Liver (tissue), 9 donors: ENCODE measurements around the gene ARMH3. TPM values are rescaled to one million over a fixed set of nuclear protein-coding genes. Genes with fewer than 3 reads are reported as not detected.

Source experiments
- DNase-seq: peaks from one replicate; pipeline ENCODE4 v3.0.0-alpha.2; 2017; ENCODE audit warnings: low spot score
- H3K27ac ChIP-seq, 2 donors: one replicate each; pipeline ENCODE4 v1.7.0; 2013; ENCODE audit warnings: inconsistent platforms in 2 of 2, low read length in 2 of 2, control low read depth in 1 of 2, low read depth in 1 of 2, mild to moderate bottlenecking in 1 of 2
- H3K27me3 ChIP-seq, 4 donors: one replicate each; pipeline versions ENCODE4 v1.6.1 to v1.7.0; 2013; ENCODE audit warnings: low read length in 3 of 4, inconsistent platforms in 1 of 4, mild to moderate bottlenecking in 1 of 4, moderate library complexity in 1 of 4; ENCODE audit not compliant: control insufficient read depth in 4 of 4, insufficient read depth in 4 of 4
- H3K36me3 ChIP-seq, 4 donors: one replicate each; pipeline versions ENCODE4 v1.6.1 to v1.7.0; 2013; ENCODE audit warnings: low read length in 3 of 4, mild to moderate bottlenecking in 3 of 4, low read depth in 1 of 4, moderate library complexity in 1 of 4; ENCODE audit not compliant: control insufficient read depth in 4 of 4, insufficient read depth in 3 of 4
- H3K4me1 ChIP-seq, 4 donors: one replicate each; pipeline versions ENCODE4 v1.6.1 to v1.7.0; 2013; ENCODE audit warnings: low read length in 3 of 4, mild to moderate bottlenecking in 3 of 4, moderate library complexity in 1 of 4; ENCODE audit not compliant: control insufficient read depth in 4 of 4, insufficient read depth in 4 of 4
- H3K4me3 ChIP-seq, 3 donors: one replicate each; pipeline versions ENCODE4 v1.6.1 to v1.7.0; 2013; ENCODE audit warnings: low read length in 3 of 3, control low read depth in 1 of 3, low read depth in 1 of 3, mild to moderate bottlenecking in 1 of 3
- H3K9ac ChIP-seq, 2 donors: one replicate each; pipeline ENCODE4 v1.7.0; 2013; ENCODE audit warnings: low read length in 2 of 2, mild to moderate bottlenecking in 2 of 2, moderate library complexity in 2 of 2, control low read depth in 1 of 2, low read depth in 1 of 2
- H3K9me3 ChIP-seq, 4 donors: one replicate each; pipeline versions ENCODE4 v1.6.1 to v1.7.0; 2013; ENCODE audit warnings: low read length in 3 of 4; ENCODE audit not compliant: control insufficient read depth in 4 of 4
- ATF3 ChIP-seq: IDR thresholded peaks from 2 replicates; pipeline ENCODE4 v1.6.1; 2016; ENCODE audit warnings: antibody characterized with exemption
- FOXA2 ChIP-seq: IDR thresholded peaks from 2 replicates; pipeline ENCODE4 v1.6.1; 2016; ENCODE audit warnings: antibody characterized with exemption
- GABPA ChIP-seq, 2 donors: IDR thresholded peaks in 1 of 2; conservative IDR thresholded peaks in 1 of 2; 2 replicates each; pipeline ENCODE4 v1.6.1; 2016; ENCODE audit warnings: antibody characterized with exemption in 2 of 2, mild to moderate bottlenecking in 1 of 2, moderate library complexity in 1 of 2
- HNF4G ChIP-seq: IDR thresholded peaks from 2 replicates; pipeline ENCODE4 v1.6.1; 2016; ENCODE audit warnings: antibody characterized with exemption
- JUND ChIP-seq, 2 donors: IDR thresholded peaks; 2 replicates each; pipeline ENCODE4 v1.6.1; 2016; ENCODE audit warnings: antibody characterized with exemption in 2 of 2
- NR2F2 ChIP-seq: IDR thresholded peaks from 2 replicates; pipeline ENCODE4 v1.6.1; 2016; ENCODE audit warnings: antibody characterized with exemption
- RAD21 ChIP-seq, 2 donors: IDR thresholded peaks; 2 replicates each; pipeline ENCODE4 v1.6.1; 2016; ENCODE audit warnings: antibody characterized with exemption in 2 of 2, mild to moderate bottlenecking in 2 of 2
- REST ChIP-seq: IDR thresholded peaks from 2 replicates; pipeline ENCODE4 v1.6.1; 2016; ENCODE audit warnings: antibody characterized with exemption, mild to moderate bottlenecking
- RXRA ChIP-seq, 2 donors: IDR thresholded peaks; 2 replicates each; pipeline ENCODE4 v1.6.1; 2017 to 2018; ENCODE audit warnings: antibody characterized with exemption in 2 of 2, mild to moderate bottlenecking in 1 of 2
- SP1 ChIP-seq: IDR thresholded peaks from 2 replicates; pipeline ENCODE4 v1.6.1; 2018; ENCODE audit warnings: antibody characterized with exemption, mild to moderate bottlenecking
- YY1 ChIP-seq: IDR thresholded peaks from 2 replicates; pipeline ENCODE4 v1.6.1; 2016; ENCODE audit warnings: antibody characterized with exemption, mild to moderate bottlenecking
- ZBTB33 ChIP-seq: IDR thresholded peaks from 2 replicates; pipeline ENCODE4 v1.6.1; 2016; ENCODE audit warnings: antibody characterized with exemption
- WGBS: extraction: QIAGEN DNeasy Blood & Tissue Kit; methylation state at CpG from one replicate; pipeline ENCODE4 v1.1.7; 2013; 5-methylcytosine and 5-hydroxymethylcytosine counted together
- polyA plus RNA-seq, 2 donors: library from polyadenylated mRNA; stranded (reverse) in 1 of 2; unstranded in 1 of 2; fragments of 200-250 nt in 1 of 2; fragments of >200 nt in 1 of 2; fragmentation: Nextera tagmentation in 1 of 2; extraction: Ambion mirVana in 1 of 2; gene quantifications; one replicate each; pipeline versions ENCODE4 v1.2.1 to v1.2.3, GENCODE V29; 2013 to 2015
- total RNA-seq, 2 donors: library from RNA; depleted of rRNA; stranded (reverse); fragments of >200 nt; gene quantifications; one replicate each; pipeline ENCODE4 v1.2.3, GENCODE V29; 2014
- TF ChIP-seq, protein P1 (sequence below): IDR thresholded peaks from 2 replicates; pipeline ENCODE4 v1.6.1; 2016; ENCODE audit warnings: antibody characterized with exemption
- TF ChIP-seq, protein P2 (sequence below): fragments of 150-350 bp; IDR thresholded peaks from 2 replicates; pipeline ENCODE4 v1.5.1; 2017; ENCODE audit warnings: improper control_type of control experiment, low read depth, low read length; ENCODE audit not compliant: missing input control
- donor health status: healthy.
- donor health status: healthy.
- donor health status: healthy.
- donor health status: healthy.
- donor health status: healthy.

ARMH3 gene
- total and polyA plus RNA-seq, 4 donors, result 5.3 to 14.9 (median 9.2) TPM

GRCh38 chr10:101886521-101887312, 169.3 kb downstream of the ARMH3 start (continued):
- TF ChIP-seq ZBTB33 (no peak), NR2F2 (no peak)

GRCh38 chr10:101881036-101881774, 174.8 kb downstream of the ARMH3 start:
- no peaks in the 10 kb centered on the region for H3K27me3 ChIP-seq
- H3K36me3 ChIP-seq, result no peaks in the 10 kb centered on the region
- 92% methylated on average over 2 of the region's 2 CpGs for WGBS
- H3K4me3 ChIP-seq, result no peak overlapping the region
- no peak for TF ChIP-seq HNF4G
- TF ChIP-seq JUND (IDR thresholded peaks at IDR 0.05), result no peak
- no peak for TF ChIP-seq GABPA (IDR thresholded peaks at IDR 0.05 in 1 of 2, conservative IDR thresholded peaks at IDR 0.05 in 1 of 2)
- TF ChIP-seq ATF3, result no peak
- no peak for TF ChIP-seq FOXA2
- no peak for TF ChIP-seq SP1
- no peak for TF ChIP-seq RAD21 (IDR thresholded peaks at IDR 0.05)
- TF ChIP-seq RXRA (IDR thresholded peaks at IDR 0.05), result no peak
- no peak for TF ChIP-seq YY1
- TF ChIP-seq, protein P1, sequence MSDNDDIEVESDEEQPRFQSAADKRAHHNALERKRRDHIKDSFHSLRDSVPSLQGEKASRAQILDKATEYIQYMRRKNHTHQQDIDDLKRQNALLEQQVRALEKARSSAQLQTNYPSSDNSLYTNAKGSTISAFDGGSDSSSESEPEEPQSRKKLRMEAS, result no peak
- TF ChIP-seq, protein P2, sequence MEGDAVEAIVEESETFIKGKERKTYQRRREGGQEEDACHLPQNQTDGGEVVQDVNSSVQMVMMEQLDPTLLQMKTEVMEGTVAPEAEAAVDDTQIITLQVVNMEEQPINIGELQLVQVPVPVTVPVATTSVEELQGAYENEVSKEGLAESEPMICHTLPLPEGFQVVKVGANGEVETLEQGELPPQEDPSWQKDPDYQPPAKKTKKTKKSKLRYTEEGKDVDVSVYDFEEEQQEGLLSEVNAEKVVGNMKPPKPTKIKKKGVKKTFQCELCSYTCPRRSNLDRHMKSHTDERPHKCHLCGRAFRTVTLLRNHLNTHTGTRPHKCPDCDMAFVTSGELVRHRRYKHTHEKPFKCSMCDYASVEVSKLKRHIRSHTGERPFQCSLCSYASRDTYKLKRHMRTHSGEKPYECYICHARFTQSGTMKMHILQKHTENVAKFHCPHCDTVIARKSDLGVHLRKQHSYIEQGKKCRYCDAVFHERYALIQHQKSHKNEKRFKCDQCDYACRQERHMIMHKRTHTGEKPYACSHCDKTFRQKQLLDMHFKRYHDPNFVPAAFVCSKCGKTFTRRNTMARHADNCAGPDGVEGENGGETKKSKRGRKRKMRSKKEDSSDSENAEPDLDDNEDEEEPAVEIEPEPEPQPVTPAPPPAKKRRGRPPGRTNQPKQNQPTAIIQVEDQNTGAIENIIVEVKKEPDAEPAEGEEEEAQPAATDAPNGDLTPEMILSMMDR, result no peak
- TF ChIP-seq NR2F2, result no peak
- TF ChIP-seq ZBTB33, result no peak
- TF ChIP-seq REST, result no peak
- H3K9me3 ChIP-seq, result no peaks in the 10 kb centered on the region
- no peak overlapping the region for H3K9ac ChIP-seq
- H3K4me1 ChIP-seq, result no peaks in the 10 kb centered on the region
- no peak overlapping the region for H3K27ac ChIP-seq
- no peak for DNase-seq
